Glutamatergic neuron (in vitro differentiated cells): ENCODE results near the gene ID2. TPM values are rescaled to one million over a fixed set of nuclear protein-coding genes. Genes with fewer than 3 reads are reported as not detected.

Experiments
- DNase-seq: peaks from one replicate; pipeline ENCODE4 v3.0.0; 2022
- H3K27ac Mint-ChIP-seq: one replicate; pipeline ENCODE4 v1.8.0; 2020; ENCODE audit warnings: mild to moderate bottlenecking, mixed read lengths, inconsistent platforms; ENCODE audit not compliant: unreplicated experiment
- H3K27me3 Mint-ChIP-seq: one replicate; pipeline ENCODE4 v1.8.0; 2020; ENCODE audit warnings: mild to moderate bottlenecking, moderate library complexity, mixed read lengths, inconsistent platforms; ENCODE audit not compliant: unreplicated experiment
- H3K36me3 Mint-ChIP-seq: one replicate; pipeline ENCODE4 v1.8.0; 2020; ENCODE audit warnings: mild to moderate bottlenecking, mixed read lengths, inconsistent platforms; ENCODE audit not compliant: unreplicated experiment
- H3K4me1 Mint-ChIP-seq: one replicate; pipeline ENCODE4 v1.8.0; 2020; ENCODE audit warnings: mild to moderate bottlenecking, low read depth, mixed read lengths, inconsistent platforms; ENCODE audit not compliant: unreplicated experiment
- H3K4me3 Mint-ChIP-seq: one replicate; pipeline ENCODE4 v1.8.0; 2020; ENCODE audit warnings: mild to moderate bottlenecking, mixed read lengths, inconsistent platforms; ENCODE audit not compliant: unreplicated experiment
- H3K9me3 Mint-ChIP-seq: one replicate; pipeline ENCODE4 v1.8.0; 2020; ENCODE audit warnings: mild to moderate bottlenecking, moderate library complexity, mixed read lengths, inconsistent platforms; ENCODE audit not compliant: unreplicated experiment
- total RNA-seq: library from RNA; stranded (reverse); fragmentation: NEBNext Ultra II Directional; extraction: Animal tissue kit (Norgen Biotek cat#: 25700); gene quantifications from one replicate; pipeline ENCODE4 v1.2.1, GENCODE V29; 2021; ENCODE audit not compliant: unreplicated experiment
- TF ChIP-seq, protein P1 (sequence below): fragments of 200-600 bp; sonication (generic); IDR thresholded peaks from one replicate; pipeline ENCODE4 v1.5.0; 2021; ENCODE audit not compliant: partially characterized antibody, unreplicated experiment

ID2 gene
- total RNA-seq, 1 donor from 2014 or later: 13.2 TPM

DNA sequence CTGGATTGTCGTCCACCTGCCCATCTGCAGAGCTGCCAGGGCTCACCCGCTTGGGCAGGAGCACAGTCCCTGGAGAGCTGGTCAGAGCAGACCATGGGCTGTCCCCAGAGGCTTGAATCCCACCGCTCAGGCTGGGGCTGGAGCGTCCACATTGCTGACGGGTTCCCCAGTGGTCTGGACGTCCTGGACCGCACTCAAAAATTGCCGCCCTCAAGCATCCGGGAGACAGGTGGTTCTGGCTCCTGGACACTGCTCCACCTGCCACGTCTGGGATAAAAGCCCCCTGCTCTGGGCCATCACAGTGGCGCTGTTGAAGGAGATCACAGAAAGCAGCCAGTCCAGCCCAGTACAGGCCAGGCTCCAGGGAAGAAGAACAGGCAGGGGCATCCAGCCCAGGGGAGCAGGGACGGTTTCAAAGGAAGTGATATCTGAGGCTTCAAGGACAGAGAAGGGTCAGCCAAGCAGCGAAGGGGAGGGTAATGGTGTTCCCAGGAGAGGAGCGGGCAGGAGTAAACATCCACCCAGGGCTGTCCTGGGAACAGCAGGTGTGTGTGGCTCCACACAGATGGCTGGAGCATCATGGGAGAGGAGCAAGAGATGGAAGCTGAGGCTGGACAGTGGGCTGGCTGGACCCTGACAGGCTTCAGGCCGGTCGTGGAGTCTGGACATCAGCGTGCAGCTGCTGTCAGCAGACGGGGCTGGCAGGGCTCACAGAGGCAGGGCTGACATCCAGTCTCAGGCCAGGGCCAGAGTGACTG is 21.9 kb upstream of the ID2 start:
- Mint-ChIP-seq H3K27ac (peak overlapping the region; percentile 16), H3K4me3 (peak overlapping the region; percentile 13), H3K9me3 (peaks cover 12% of the 10 kb centered on the region), H3K27me3 (peaks cover 10% of the 10 kb centered on the region), H3K4me1 (peaks cover 21% of the 10 kb centered on the region), H3K36me3 (peaks cover 5% of the 10 kb centered on the region)
- peak; percentile 39 for DNase-seq
- TF ChIP-seq, protein P1, sequence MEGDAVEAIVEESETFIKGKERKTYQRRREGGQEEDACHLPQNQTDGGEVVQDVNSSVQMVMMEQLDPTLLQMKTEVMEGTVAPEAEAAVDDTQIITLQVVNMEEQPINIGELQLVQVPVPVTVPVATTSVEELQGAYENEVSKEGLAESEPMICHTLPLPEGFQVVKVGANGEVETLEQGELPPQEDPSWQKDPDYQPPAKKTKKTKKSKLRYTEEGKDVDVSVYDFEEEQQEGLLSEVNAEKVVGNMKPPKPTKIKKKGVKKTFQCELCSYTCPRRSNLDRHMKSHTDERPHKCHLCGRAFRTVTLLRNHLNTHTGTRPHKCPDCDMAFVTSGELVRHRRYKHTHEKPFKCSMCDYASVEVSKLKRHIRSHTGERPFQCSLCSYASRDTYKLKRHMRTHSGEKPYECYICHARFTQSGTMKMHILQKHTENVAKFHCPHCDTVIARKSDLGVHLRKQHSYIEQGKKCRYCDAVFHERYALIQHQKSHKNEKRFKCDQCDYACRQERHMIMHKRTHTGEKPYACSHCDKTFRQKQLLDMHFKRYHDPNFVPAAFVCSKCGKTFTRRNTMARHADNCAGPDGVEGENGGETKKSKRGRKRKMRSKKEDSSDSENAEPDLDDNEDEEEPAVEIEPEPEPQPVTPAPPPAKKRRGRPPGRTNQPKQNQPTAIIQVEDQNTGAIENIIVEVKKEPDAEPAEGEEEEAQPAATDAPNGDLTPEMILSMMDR: no peak

DNA sequence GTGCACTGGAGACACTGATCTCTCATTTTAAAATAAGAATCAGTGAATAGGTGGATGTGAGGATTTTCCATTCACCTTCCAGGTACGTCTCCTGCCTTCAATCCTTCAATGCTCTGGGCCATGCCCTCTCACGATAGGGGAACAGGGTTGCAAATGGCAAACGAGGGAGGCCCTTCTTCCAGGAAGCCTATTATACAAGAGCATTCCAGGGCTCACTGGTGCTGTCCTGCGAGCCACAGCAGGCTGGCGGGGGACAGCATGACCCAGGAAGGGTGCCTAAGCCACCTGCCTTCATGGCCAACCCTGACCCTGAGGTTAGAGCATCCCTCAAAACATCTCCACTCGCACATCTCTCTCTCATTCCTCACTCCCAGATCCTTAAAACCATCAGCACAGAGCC is 20.6 kb upstream of the ID2 start:
- Mint-ChIP-seq H3K36me3 (peaks cover 5% of the 10 kb centered on the region), H3K4me3 (no peak overlapping the region), H3K4me1 (peaks cover 21% of the 10 kb centered on the region), H3K27ac (no peak overlapping the region), H3K9me3 (peaks cover 12% of the 10 kb centered on the region), H3K27me3 (peaks cover 10% of the 10 kb centered on the region)
- TF ChIP-seq, protein P1: no peak
- DNase-seq: no peak

DNA sequence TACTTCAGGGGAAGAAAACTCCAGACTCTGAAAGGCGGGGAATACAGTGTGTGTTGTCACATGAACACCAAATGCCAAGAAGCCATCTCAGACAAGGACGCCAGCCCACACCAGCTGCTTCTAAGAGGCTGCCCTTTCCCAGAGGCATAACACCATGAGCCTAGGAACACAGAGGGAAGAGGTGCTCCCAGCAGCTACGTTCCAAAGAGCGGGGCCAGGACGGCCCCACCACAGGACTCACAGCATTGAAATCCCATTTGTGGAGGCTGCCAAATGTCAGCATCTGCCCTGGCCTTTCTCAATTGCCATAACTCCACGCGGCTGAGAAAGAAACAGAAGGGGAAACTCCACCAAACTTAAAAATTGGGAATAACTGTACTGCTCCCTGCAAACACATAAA is 20.1 kb upstream of the ID2 start:
- Mint-ChIP-seq H3K4me1 (peaks cover 21% of the 10 kb centered on the region), H3K27me3 (peaks cover 10% of the 10 kb centered on the region), H3K9me3 (peaks cover 12% of the 10 kb centered on the region), H3K36me3 (peaks cover 5% of the 10 kb centered on the region), H3K27ac (no peak overlapping the region), H3K4me3 (no peak overlapping the region)
- DNase-seq: no peak
- TF ChIP-seq, protein P1: no peak

DNA sequence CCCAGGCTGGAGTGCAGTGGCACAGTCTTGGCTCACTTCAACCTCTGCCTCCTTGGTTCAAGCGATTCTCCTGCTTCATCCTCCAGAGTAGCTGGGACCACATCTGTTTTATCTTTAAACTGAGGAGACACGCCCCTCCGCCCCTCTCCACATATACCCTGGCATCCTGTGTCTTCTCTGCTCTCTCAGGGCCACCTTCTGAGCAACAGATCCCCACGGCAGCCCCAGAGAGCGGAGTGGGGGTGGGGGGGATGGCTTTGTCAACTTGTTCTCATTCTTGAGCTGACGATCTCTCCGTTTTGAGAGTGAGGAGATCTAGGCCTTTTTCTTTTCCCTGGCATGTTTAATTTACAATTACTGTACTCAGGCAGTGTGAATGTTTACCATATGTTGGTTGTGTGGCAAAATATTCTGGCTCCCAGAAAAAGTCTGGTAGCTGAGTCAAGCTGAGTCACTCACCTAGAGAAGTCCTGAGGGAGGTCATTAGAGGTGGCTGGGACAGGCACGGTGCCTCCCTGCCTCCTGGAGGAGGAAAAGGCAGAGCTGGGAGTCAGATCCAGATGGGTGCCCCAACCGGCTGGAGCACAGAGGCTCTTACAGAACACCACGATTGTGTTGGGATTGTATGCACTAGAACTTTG is 19.5 kb upstream of the ID2 start:
- DNase-seq: no peak
- Mint-ChIP-seq H3K36me3 (peaks cover 5% of the 10 kb centered on the region), H3K9me3 (peaks cover 12% of the 10 kb centered on the region), H3K4me3 (no peak overlapping the region), H3K27me3 (peaks cover 10% of the 10 kb centered on the region), H3K4me1 (peaks cover 21% of the 10 kb centered on the region), H3K27ac (no peak overlapping the region)
- TF ChIP-seq, protein P1: no peak

DNA sequence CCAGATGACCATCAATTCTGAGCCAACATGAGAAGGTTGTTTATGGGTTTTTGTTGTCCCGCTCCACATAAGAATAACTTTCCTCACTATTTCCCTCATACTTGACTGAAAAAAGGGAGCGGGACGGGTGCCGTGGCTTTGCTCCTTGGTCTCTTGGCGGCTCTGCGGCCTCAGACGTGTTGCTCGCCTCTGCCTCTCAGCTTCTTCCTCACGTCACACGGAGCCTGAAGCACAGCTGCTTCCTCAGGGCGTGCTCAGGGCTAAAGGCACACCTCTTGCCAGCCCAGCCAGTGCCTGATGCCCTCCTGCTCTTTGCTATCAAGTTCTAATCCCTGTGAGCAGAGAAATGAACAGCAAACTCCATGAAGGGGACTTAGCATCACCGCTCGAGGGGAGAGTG is 17.9 kb upstream of the ID2 start:
- H3K4me3 Mint-ChIP-seq: no peak overlapping the region
- H3K27me3 Mint-ChIP-seq: peaks cover 8% of the 10 kb centered on the region
- H3K27ac Mint-ChIP-seq: no peak overlapping the region
- H3K36me3 Mint-ChIP-seq: peaks cover 5% of the 10 kb centered on the region
- H3K9me3 Mint-ChIP-seq: peaks cover 12% of the 10 kb centered on the region
- DNase-seq: no peak
- TF ChIP-seq, protein P1: no peak
- H3K4me1 Mint-ChIP-seq: peaks cover 21% of the 10 kb centered on the region
